Measurements from ENCODE around the gene KDM4B.

The KDM4B gene

GRCh38 chr19:4984438-4984990, 15.6 kb downstream of the KDM4B start:
- DNase-seq (ENCODE audit: low read depth): no peak

GRCh38 chr19:4985551-4985991, 16.7 kb downstream of the KDM4B start:
- no peak for DNase-seq (ENCODE audit: low read depth)

- no peak for DNase-seq (ENCODE audit: low read depth)
Measured at GRCh38 chr19:4986056-4986455, 17.1 kb downstream of the KDM4B start.

- no peak for DNase-seq (ENCODE audit: low read depth)
Measured at GRCh38 chr19:4986471-4986891, 17.6 kb downstream of the KDM4B start.

- DNase-seq (ENCODE audit: low read depth): no peak
Measured at GRCh38 chr19:4987256-4987655, 18.3 kb downstream of the KDM4B start.

- no peak for DNase-seq (ENCODE audit: low read depth)
Measured at GRCh38 chr19:4987692-4988370, 18.9 kb downstream of the KDM4B start.

- no peak for DNase-seq (ENCODE audit: low read depth)
Measured at GRCh38 chr19:4988770-4989251, 19.9 kb downstream of the KDM4B start.

- DNase-seq (ENCODE audit: low read depth): no peak
Measured at GRCh38 chr19:4990306-4990705, 21.4 kb downstream of the KDM4B start.

GRCh38 chr19:4991538-4991937, 22.6 kb downstream of the KDM4B start:
- DNase-seq (ENCODE audit: low read depth): no peak

GRCh38 chr19:4991996-4992698, 23.2 kb downstream of the KDM4B start:
- DNase-seq (ENCODE audit: low read depth): no peak

GRCh38 chr19:4993683-4994082, 24.8 kb downstream of the KDM4B start:
- no peak for DNase-seq (ENCODE audit: low read depth)

- DNase-seq (ENCODE audit: low read depth): no peak
Measured at GRCh38 chr19:4996701-4997100, 27.8 kb downstream of the KDM4B start.

GRCh38 chr19:4997297-4997696, 28.4 kb downstream of the KDM4B start:
- no peak for DNase-seq (ENCODE audit: low read depth)

- DNase-seq (ENCODE audit: low read depth): no peak
Measured at GRCh38 chr19:5000120-5000611, 31.3 kb downstream of the KDM4B start.

GRCh38 chr19:5001615-5002014, 32.7 kb downstream of the KDM4B start:
- peak; percentile 22 for DNase-seq (ENCODE audit: low read depth)

GRCh38 chr19:5002143-5002542, 33.2 kb downstream of the KDM4B start:
- DNase-seq (ENCODE audit: low read depth): peak; percentile 60

GRCh38 chr19:5003781-5004180, 34.9 kb downstream of the KDM4B start:
- no peak for DNase-seq (ENCODE audit: low read depth)

- no peak for DNase-seq (ENCODE audit: low read depth)
Measured at GRCh38 chr19:5005096-5005495, 36.2 kb downstream of the KDM4B start.

- no peak for DNase-seq (ENCODE audit: low read depth)
Measured at GRCh38 chr19:5006201-5006600, 37.3 kb downstream of the KDM4B start.

- no peak for DNase-seq (ENCODE audit: low read depth)
Measured at GRCh38 chr19:5006821-5007220, 37.9 kb downstream of the KDM4B start.

- DNase-seq (ENCODE audit: low read depth): no peak
Measured at GRCh38 chr19:5011476-5012238, 42.7 kb downstream of the KDM4B start.
